HG03025 (cell line): ENCODE data around the gene EYA2.

Experiments used
- ATAC-seq: cut with Tn5 transposase; IDR thresholded peaks from one replicate; pipeline ENCODE4 v1.9.1; 2021; ENCODE audit warnings: mild to moderate bottlenecking, moderate library complexity; ENCODE audit not compliant: unreplicated experiment, low FRiP score

The EYA2 gene

GRCh38 chr20:47030271-47030810, 135.7 kb downstream of the EYA2 start:
- ATAC-seq: no peak

- no peak for ATAC-seq
Observed at GRCh38 chr20:47031004-47031403, 136.4 kb downstream of the EYA2 start.

- no peak for ATAC-seq
Observed at GRCh38 chr20:47031821-47032220, 137.2 kb downstream of the EYA2 start.

GRCh38 chr20:47032933-47033578, 138.4 kb downstream of the EYA2 start:
- no peak for ATAC-seq

GRCh38 chr20:47033665-47034064, 139.0 kb downstream of the EYA2 start:
- ATAC-seq: no peak

GRCh38 chr20:47035026-47035590, 140.5 kb downstream of the EYA2 start:
- ATAC-seq: no peak

- no peak for ATAC-seq
Observed at GRCh38 chr20:47036091-47036870, 141.6 kb downstream of the EYA2 start.

- no peak for ATAC-seq
Observed at GRCh38 chr20:47038566-47039560, 144.2 kb downstream of the EYA2 start.

GRCh38 chr20:47040506-47041125, 146.0 kb downstream of the EYA2 start:
- ATAC-seq: no peak

GRCh38 chr20:47041396-47041899, 146.8 kb downstream of the EYA2 start:
- no peak for ATAC-seq

- ATAC-seq: no peak
Observed at GRCh38 chr20:47042464-47042863, 147.8 kb downstream of the EYA2 start.

GRCh38 chr20:47043086-47043485, 148.4 kb downstream of the EYA2 start:
- ATAC-seq: no peak

- no peak for ATAC-seq
Observed at GRCh38 chr20:47044938-47045337, 150.3 kb downstream of the EYA2 start.

GRCh38 chr20:47048054-47048453, 153.4 kb downstream of the EYA2 start:
- ATAC-seq: no peak

GRCh38 chr20:47049771-47050170, 155.1 kb downstream of the EYA2 start:
- ATAC-seq: no peak

GRCh38 chr20:47050996-47051395, 156.4 kb downstream of the EYA2 start:
- ATAC-seq: no peak

GRCh38 chr20:47051936-47052526, 157.4 kb downstream of the EYA2 start:
- ATAC-seq: no peak

GRCh38 chr20:47054506-47054905, 159.9 kb downstream of the EYA2 start:
- no peak for ATAC-seq

GRCh38 chr20:47054945-47055344, 160.3 kb downstream of the EYA2 start:
- ATAC-seq: no peak
